HEK293 (cell line): ENCODE data around the gene CTR9.

Experiments
- CTCF ChIP-seq: fragments of 450-650 bp; formaldehyde crosslinking; IDR thresholded peaks from 2 replicates; pipeline ENCODE4 v1.5.1; 2016; ENCODE audit warnings: missing biosample characterization, missing genetic modification characterization
- KLF9 ChIP-seq: fragments of 450-650 bp; formaldehyde crosslinking; IDR thresholded peaks from 2 replicates; pipeline ENCODE4 v1.5.1; 2016; ENCODE audit warnings: missing biosample characterization, missing genetic modification characterization, low read depth
- ZNF530 ChIP-seq: fragments of 450-650 bp; formaldehyde crosslinking; IDR thresholded peaks from 2 replicates; pipeline ENCODE4 v1.5.1; 2016; ENCODE audit warnings: low read depth, missing biosample characterization, missing genetic modification characterization

GRCh38 chr11:10747733-10748132 lies 3.3 kb upstream of the CTR9 start:
- TF ChIP-seq CTCF (tag by site-specific recombination), result no peak
- no peak for TF ChIP-seq ZNF530 (tag by site-specific recombination)
- TF ChIP-seq KLF9 (tag by site-specific recombination), result no peak
